ENCODE measurements around the gene SLC30A5. TPM values are rescaled to one million over a fixed set of nuclear protein-coding genes. Genes with fewer than 3 reads are reported as not detected.

The SLC30A5 gene
- total and polyA plus RNA-seq, 9 of the 15 experiments (the other 6 are each of a cell fraction or from before 2014, with no cell fraction given) = 22.9 to 86.8 (median 62.5) TPM

DNA sequence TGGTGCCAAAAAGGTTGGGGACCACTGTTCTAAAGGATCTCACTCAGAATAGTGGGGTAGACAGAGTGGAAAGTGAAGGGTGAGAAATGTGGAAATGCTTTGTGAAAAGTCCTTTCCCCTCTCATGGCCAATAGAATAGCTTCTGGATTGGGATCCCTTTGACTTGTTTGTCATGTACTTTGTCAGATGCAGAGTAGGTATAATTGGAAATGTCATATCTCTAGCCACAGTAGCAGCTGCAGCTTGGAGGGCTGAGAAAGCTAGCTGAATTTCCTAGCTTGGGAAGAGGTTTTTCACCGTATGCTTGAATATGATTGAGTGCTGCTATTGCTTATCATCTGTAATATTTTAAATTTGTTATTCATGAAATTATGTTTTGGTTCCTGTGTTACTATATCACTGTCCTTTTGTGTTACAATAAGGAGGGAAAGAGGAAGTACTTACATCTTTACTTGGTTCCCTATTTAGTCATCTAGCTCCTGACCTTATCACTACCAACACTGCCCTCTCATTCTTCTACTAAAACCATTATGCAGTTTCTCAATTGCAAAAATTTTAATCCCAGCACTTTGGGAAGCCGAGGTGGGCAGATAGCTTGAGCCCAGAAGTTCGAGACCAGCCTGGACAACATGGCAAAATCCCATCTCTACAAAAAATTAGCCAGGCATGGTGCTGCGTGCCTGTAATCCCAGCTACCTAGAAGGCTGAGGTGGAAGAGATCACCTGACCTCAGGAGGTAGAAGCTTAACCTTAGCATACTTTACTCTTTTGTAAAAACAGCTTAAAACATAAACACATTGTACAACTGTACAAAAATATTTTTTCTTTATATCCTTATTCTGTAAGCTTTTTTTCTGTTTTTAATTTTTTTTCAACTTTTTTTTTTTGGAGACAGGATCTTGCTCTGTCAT is 12.4 kb downstream of the SLC30A5 start (continued):
- TF ChIP-seq TEAD1 (CRISPR knock-in tag; IDR thresholded peaks at IDR 0.05) = no peak
- no peak for TF ChIP-seq CSDE1 (IDR thresholded peaks at IDR 0.05)
- no peak for TF ChIP-seq XRCC4 (IDR thresholded peaks at IDR 0.05; ENCODE audit: extremely low read depth, insufficient read depth, insufficient read length)
- TF ChIP-seq ZKSCAN1 (IDR thresholded peaks at IDR 0.05; ENCODE audit: low read depth, low read length) = no peak
- no peak for TF ChIP-seq HBP1 (CRISPR knock-in tag; IDR thresholded peaks at IDR 0.05)
- TF ChIP-seq HNRNPL (IDR thresholded peaks at IDR 0.05; ENCODE audit: low read depth, low read length) = no peak
- peak; percentile 59 for TF ChIP-seq ARID1B (IDR thresholded peaks at IDR 0.05)
- TF ChIP-seq CEBPB (tag; IDR thresholded peaks at IDR 0.05) = 0 out of 2 replicates have a peak, but pooled peaks have one; percentile 30
- no peak for TF ChIP-seq ZNF212 (CRISPR knock-in tag; IDR thresholded peaks at IDR 0.05)
- no peak for TF ChIP-seq NR2C1 (IDR thresholded peaks at IDR 0.05)
- peak; percentile 31; the same call in 1 of the 2 replicates for TF ChIP-seq NR2C1 (tag; IDR thresholded peaks at IDR 0.05)
- TF ChIP-seq, protein P1, sequence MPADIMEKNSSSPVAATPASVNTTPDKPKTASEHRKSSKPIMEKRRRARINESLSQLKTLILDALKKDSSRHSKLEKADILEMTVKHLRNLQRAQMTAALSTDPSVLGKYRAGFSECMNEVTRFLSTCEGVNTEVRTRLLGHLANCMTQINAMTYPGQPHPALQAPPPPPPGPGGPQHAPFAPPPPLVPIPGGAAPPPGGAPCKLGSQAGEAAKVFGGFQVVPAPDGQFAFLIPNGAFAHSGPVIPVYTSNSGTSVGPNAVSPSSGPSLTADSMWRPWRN (IDR thresholded peaks at IDR 0.05; ENCODE audit: low read depth) = no peak
- TF ChIP-seq CBFA2T3 (IDR thresholded peaks at IDR 0.05) = no peak
- no peak for TF ChIP-seq RBM15 (IDR thresholded peaks at IDR 0.05; ENCODE audit: insufficient read depth, low read length)
- no peak for TF ChIP-seq E2F3 (CRISPR knock-in tag; IDR thresholded peaks at IDR 0.05)
- TF ChIP-seq HNRNPLL (IDR thresholded peaks at IDR 0.05; ENCODE audit: low read depth, low read length, poor library complexity, severe bottlenecking) = no peak
- TF ChIP-seq ZFP91 (CRISPR knock-in tag; IDR thresholded peaks at IDR 0.05) = no peak
- no peak for TF ChIP-seq NR4A1 (CRISPR knock-in tag; IDR thresholded peaks at IDR 0.05)
- TF ChIP-seq NR4A1 (tag; IDR thresholded peaks at IDR 0.05) = no peak
- no peak for TF ChIP-seq HNRNPK (IDR thresholded peaks at IDR 0.05; ENCODE audit: low read depth, low read length, poor library complexity, severe bottlenecking)
- TF ChIP-seq, protein P2, sequence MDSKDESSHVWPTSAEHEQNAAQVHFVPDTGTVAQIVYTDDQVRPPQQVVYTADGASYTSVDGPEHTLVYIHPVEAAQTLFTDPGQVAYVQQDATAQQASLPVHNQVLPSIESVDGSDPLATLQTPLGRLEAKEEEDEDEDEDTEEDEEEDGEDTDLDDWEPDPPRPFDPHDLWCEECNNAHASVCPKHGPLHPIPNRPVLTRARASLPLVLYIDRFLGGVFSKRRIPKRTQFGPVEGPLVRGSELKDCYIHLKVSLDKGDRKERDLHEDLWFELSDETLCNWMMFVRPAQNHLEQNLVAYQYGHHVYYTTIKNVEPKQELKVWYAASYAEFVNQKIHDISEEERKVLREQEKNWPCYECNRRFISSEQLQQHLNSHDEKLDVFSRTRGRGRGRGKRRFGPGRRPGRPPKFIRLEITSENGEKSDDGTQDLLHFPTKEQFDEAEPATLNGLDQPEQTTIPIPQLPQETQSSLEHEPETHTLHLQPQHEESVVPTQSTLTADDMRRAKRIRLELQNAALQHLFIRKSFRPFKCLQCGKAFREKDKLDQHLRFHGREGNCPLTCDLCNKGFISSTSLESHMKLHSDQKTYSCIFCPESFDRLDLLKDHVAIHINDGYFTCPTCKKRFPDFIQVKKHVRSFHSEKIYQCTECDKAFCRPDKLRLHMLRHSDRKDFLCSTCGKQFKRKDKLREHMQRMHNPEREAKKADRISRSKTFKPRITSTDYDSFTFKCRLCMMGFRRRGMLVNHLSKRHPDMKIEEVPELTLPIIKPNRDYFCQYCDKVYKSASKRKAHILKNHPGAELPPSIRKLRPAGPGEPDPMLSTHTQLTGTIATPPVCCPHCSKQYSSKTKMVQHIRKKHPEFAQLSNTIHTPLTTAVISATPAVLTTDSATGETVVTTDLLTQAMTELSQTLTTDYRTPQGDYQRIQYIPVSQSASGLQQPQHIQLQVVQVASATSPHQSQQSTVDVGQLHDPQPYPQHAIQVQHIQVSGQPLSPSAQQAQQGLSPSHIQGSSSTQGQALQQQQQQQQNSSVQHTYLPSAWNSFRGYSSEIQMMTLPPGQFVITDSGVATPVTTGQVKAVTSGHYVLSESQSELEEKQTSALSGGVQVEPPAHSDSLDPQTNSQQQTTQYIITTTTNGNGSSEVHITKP (IDR thresholded peaks at IDR 0.05; ENCODE audit: partially characterized antibody) = no peak
- TF ChIP-seq ZC3H11A (IDR thresholded peaks at IDR 0.05; ENCODE audit: low read depth, low read length) = no peak
